GM12873 (cell line): ENCODE results near the gene KIAA1755.

Experiments used
- CTCF ChIP-seq: IDR thresholded peaks from 2 replicates; pipeline ENCODE4 v1.5.1; 2012; ENCODE audit warnings: low read depth, mild to moderate bottlenecking, moderate library complexity, low read length, control low read depth; ENCODE audit not compliant: insufficient read depth; ENCODE audit errors: missing control alignments

KIAA1755 gene

GRCh38 chr20:38175304-38176180, 85.0 kb downstream of the KIAA1755 start:
- no peak for TF ChIP-seq CTCF

GRCh38 chr20:38173237-38174156, 87.0 kb downstream of the KIAA1755 start:
- TF ChIP-seq CTCF: no peak

- no peak for TF ChIP-seq CTCF
These were observed 88.1 kb downstream of the KIAA1755 start for GRCh38 chr20:38172408-38172807.

- no peak for TF ChIP-seq CTCF
These were observed 88.9 kb downstream of the KIAA1755 start for GRCh38 chr20:38171675-38172043.

GRCh38 chr20:38170826-38171674, 89.5 kb downstream of the KIAA1755 start:
- no peak for TF ChIP-seq CTCF

- TF ChIP-seq CTCF: no peak
These were observed 90.2 kb downstream of the KIAA1755 start for GRCh38 chr20:38170219-38170825.
